LHCN-M2 (cell line): ENCODE data around the gene RYR2. TPM values are rescaled to one million over a fixed set of nuclear protein-coding genes. Genes with fewer than 3 reads are reported as not detected.
"Not testable (repeated sequence)": the region's sequence is repeated elsewhere in the genome, so short reads cannot be mapped to it uniquely, and the experiment has no call there.

ENCODE experiments used
- DNase-seq: peaks from one replicate; pipeline ENCODE4 v3.0.0-alpha.2; 2012; ENCODE audit warnings: low read depth
- total RNA-seq: library from RNA; depleted of rRNA; stranded (reverse); fragments of >200 nt; gene quantifications from 2 replicates; pipeline ENCODE4 v1.2.3, GENCODE V29; 2014

The RYR2 gene
- total RNA-seq, 1 experiment from 2014 or later = 0.06 TPM

DNA sequence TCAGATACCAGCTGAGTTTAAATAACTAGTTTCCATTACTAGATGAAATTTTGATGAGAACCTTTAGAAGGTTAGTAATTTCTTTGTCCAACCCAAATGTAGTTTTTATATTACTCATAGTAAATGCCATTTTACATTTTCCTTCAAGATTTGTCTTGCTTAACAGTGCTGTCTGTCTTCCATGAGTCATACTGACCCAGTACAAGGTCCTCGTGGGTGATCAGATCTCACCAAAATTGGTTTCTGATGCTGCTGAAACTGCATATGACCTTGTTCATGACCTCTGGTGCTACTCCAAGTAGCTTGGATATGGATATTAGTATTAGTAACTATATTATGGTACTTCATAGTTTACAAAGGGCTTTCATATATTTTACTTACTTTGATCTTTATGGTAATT lies 207.1 kb downstream of the RYR2 start:
- no peak for DNase-seq

- no peak for DNase-seq
Measured at GRCh38 chr1:237250055-237250454, 208.1 kb downstream of the RYR2 start.

- DNase-seq = no peak
Measured at GRCh38 chr1:237255071-237255470, 213.1 kb downstream of the RYR2 start.

DNA sequence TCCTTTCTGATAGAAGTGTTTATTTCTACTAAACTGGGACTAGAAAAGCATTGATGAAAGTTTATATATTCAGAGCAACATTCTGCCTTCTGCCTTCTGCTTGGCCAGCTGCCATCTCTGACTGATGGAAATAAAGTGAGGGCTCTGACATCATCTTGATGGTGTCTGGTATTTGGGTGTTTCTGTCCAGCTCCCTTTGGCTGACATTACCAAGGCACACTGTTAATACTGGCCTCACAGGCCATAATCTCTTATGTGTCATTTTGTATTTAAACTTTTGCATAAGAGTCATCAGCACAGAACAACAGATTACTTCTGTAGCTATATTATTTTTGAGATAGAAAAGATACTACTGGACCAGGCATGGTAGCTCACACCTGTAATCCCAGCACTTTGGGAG lies 216.9 kb downstream of the RYR2 start:
- DNase-seq = no peak

DNA sequence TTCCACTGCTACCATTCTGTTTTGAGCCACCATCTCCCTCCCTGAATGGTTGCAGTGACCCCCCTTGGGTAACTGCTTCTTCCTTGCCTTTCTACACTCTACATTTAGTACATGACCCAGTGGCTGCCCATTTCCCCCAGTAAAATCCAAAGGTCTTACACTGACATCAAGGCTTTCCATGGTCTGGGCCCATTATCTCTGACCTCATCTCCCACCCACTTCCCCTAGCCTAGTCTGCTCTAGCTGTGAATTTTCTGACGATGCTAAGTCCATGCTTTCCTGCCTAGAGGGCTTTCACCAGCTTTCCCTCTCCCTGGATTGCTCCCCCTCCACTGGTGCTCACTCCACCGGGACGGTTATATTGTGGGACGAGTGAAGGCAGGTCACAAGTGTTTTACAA lies 219.2 kb downstream of the RYR2 start:
- no peak for DNase-seq

DNA sequence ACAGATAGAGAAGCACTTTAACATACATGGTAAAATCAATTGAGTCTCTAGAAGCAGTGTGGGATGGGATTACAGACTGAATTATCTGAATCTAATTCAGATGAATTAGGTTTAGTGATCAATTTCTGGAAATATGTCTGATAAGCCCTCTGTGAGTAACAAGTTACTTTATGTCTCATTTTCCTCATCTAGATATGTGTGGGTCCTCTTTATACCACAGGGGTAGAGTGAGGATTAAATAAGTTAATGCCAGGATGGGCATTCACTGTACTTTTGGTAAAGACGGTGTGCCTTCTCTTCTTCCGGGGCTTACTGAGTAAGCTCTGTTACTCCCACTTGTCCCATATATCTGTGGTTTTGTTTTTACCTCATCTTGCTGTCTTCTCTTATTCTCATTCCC lies 225.8 kb downstream of the RYR2 start:
- no peak for DNase-seq

- no peak for DNase-seq
Measured at GRCh38 chr1:237269938-237270337, 228.0 kb downstream of the RYR2 start.

DNA sequence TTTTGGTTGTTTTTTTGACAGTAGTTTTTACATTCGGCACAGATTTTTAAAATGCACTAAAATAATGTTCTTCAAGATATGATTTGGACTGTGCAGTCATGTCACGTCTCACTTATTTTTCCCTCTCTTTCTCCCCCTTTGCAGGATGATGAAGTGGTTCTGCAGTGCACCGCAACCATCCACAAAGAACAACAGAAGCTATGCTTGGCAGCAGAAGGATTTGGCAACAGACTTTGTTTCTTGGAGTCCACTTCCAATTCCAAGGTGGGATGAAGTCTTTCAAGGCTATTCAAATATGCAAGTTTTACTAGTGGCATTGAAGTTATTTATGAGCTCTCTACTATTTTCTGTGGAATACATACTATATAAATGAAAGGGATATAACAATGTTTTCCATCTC lies 228.4 kb downstream of the RYR2 start:
- DNase-seq = no peak

GRCh38 chr1:237277994-237278393 lies 236.0 kb downstream of the RYR2 start:
- DNase-seq = not testable (repeated sequence)

DNA sequence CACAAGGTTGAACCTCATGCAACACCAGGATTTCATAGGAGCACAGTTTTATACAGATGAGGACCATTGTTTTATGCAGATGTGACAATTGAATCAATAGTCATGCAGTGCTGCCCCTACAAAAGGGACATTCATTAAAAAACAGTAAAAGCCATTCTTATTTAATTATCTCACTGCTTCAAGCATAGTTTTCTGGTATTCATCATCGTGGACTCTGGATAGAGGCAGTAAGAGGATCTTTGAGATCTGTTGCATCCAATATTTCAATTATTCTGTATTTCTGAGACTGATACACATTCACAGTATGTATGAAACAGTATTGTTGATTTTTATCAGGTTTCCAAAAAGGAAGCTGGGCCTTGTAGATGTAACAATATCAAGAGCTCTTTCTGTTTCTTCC lies 237.6 kb downstream of the RYR2 start:
- DNase-seq = no peak

DNA sequence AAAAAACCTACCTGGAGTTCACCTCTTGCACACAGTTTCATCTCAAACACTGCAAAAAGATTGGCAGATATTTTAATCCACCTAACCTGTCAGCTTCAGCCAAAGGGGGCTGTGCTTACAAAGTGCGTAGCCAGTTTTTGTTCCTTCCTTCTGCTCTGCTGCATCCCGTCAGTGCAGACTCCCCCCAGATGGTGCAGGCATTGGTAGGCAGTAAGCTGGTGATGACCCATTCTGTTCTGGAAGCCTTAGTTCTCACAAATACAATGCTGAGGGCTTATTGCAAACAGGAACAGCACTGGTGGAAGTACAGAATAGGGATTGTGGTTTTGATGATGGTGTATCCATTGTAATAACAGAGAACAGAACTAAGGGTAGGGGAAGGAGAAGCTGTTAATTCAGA lies 239.5 kb downstream of the RYR2 start:
- DNase-seq = no peak

DNA sequence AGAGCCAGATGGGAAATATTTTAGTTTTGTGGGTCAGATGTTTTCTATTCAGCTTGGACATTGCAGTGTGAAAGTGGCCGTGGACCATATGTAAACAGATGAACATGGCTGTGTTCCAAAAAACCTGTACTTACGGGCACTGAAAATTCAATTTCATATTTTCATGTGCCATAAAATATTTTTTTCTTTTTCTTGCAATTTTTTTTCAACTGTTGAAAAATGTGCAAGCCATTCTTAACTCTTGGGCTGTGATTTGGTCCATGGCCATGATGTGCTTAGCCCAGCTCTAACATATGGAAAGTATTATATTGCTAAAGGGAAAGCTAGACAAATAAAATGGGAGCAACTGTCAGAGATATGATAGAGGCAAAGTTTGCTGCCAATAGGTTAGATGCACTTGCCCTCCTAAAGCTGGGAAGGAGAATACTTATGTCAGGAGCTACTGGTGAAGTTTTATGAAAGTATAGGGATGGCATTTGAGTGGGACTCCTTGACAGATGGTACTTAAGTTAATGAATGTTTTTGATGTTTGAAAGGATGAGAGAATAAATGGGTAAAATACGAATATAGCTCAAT lies 240.3 kb downstream of the RYR2 start:
- DNase-seq = no peak

GRCh38 chr1:237287876-237288521 lies 246.0 kb downstream of the RYR2 start:
- no peak for DNase-seq

GRCh38 chr1:237293804-237294203 lies 251.8 kb downstream of the RYR2 start:
- DNase-seq = no peak

DNA sequence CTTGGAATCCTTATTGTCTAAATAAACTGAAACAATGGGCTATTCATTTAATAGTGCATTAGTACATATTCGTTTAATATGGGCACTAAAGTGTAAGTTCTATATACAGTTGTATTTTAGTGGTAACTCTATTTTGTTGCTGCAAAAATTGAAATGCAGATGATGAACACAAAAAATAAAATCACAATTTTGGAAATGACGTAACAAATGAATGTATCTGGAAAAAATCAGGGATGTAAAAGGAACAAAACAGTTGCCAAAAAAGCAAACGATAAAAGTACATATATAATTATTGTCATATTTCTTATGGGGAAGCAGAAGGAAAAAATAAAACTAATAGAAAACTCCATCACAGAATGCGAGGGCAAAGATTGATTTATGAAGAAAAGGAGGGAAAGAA lies 254.9 kb downstream of the RYR2 start:
- no peak for DNase-seq

DNA sequence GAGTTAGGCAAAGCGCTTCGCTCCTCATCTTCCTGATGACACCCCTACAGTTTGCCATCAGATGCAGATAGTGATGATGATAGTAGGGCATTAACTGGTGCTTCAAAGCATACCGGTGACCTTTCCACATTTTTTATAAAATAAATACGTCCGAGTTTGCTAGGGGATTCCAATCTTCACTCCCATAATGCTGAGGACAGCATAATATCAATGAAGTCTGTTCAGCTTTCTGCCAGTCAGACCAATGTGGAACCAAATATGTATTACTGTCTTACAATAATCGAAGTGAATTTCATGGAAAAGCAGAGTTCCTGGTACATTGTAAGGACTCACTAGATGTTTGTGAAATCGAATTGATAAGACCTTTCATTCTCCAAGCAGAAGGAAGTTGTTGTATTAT lies 258.7 kb downstream of the RYR2 start:
- no peak for DNase-seq

DNA sequence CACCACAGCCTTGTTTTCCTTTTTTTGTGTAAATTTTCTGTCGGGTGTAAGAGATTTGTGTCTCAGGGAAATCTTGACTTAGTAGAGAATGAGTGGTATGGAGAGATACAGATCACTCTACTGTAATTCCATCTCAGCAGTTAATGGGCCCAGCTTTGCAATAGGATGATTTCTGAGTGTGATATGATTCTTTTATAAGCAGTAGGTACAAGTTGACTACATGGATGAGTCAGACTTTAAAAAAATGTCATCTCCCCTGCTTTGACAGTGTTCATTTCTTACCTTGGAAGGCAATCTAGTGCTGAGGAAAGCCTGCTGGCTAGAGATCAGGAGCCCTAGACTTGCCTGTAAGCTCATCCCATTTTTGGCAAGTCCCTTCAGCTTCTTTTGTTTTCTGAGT lies 261.9 kb downstream of the RYR2 start:
- DNase-seq = no peak

GRCh38 chr1:237306726-237307125 lies 264.7 kb downstream of the RYR2 start:
- DNase-seq = no peak

- DNase-seq = no peak
Measured at GRCh38 chr1:237309595-237310118, 267.7 kb downstream of the RYR2 start.

DNA sequence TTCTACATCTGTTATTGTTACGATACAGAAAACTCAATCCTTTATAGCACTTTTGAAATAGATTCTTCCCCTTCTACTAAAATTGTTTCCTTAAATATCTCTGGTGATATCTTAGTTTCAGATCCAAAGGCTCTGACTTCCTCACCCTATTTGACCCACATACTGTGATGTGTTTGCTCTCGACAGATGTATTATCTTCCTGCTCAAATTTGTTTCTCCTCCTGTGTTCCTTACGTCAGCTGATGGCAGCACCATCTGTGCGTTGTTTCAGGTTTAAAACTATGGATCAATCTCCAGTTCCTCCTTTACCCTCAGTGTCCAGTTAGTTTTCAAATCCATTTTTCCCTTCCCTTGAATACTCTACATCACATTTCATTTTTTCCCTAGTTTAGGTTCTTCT lies 274.4 kb downstream of the RYR2 start:
- no peak for DNase-seq

DNA sequence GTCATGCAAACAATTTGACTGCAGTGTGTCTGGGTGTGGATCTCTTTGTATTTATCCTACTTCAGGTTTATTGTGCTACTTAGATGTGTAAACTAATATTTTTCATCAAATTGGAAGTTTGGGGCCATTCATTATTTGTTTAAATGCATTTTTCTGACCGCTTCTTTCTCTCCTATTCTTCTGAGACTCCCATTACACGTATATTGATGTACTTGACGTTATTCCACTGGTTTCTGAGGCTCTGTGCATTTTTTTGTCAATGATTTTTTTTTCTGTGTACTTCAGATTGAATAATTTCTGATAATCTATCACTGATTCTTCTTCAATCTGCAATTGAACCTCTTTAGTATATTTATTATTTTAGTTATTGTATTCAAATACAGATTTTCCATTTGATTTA lies 276.8 kb downstream of the RYR2 start:
- no peak for DNase-seq

GRCh38 chr1:237320890-237321289 lies 278.9 kb downstream of the RYR2 start:
- DNase-seq = no peak

DNA sequence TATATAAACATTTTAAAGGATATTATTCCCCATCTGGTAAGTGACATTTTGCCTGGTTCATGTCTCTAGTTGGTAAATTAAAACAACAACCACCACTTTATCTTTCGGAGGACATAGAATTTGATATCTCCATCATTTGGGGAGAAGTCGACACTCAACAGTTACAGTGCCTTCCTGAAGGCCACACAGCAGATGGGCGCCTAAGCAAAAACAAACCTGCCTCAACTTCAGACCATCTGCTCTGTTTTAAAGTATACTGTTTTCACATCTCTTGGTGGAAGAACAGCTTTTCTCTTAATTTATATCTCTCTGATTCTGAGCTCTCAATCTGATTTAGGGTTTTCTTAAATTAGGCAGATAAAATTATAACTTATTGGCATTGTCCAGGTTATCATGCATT lies 282.2 kb downstream of the RYR2 start:
- no peak for DNase-seq

DNA sequence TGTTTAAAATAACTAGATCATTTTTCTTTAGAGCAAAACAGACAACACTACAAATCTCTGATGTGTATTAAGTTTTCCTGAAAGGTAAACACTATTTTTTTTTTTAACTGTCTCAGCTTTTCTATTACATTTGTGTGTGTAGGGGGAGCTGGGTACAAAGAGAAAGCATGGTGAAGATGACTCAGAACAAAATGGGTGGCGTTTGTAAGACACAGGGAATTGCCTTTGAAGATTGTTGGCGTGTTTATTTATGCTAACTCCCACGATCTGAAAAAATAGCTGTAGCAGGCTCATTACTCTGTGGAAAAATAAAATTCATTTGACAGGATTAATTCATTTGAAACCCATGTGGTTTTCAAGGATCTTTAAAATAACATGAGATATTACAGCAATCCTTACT lies 285.1 kb downstream of the RYR2 start:
- DNase-seq = no peak
